HUES48 (cell line): ENCODE results near the gene ERMAP.

Experiments used
- H3K27ac ChIP-seq: one replicate; pipeline ENCODE4 v1.7.0; 2013; ENCODE audit warnings: low read depth, low read length, inconsistent platforms
- H3K27me3 ChIP-seq: 2 replicates; pipeline ENCODE4 v1.6.1; 2013; ENCODE audit warnings: mild to moderate bottlenecking, low read length; ENCODE audit not compliant: control insufficient read depth, insufficient read depth
- H3K36me3 ChIP-seq: 2 replicates; pipeline ENCODE4 v1.6.1; 2013; ENCODE audit warnings: low read length; ENCODE audit not compliant: control insufficient read depth, insufficient read depth
- H3K4me1 ChIP-seq: 2 replicates; pipeline ENCODE4 v1.6.1; 2013; ENCODE audit warnings: mild to moderate bottlenecking, low read length; ENCODE audit not compliant: control insufficient read depth, insufficient read depth
- H3K4me3 ChIP-seq: 2 replicates; pipeline ENCODE4 v1.5.1; 2013; ENCODE audit warnings: mild to moderate bottlenecking, low read depth, low read length
- H3K9ac ChIP-seq: 2 replicates; pipeline ENCODE4 v1.6.1; 2013; ENCODE audit warnings: mild to moderate bottlenecking, low read depth, low read length, moderate library complexity
- H3K9me3 ChIP-seq: 2 replicates; pipeline ENCODE4 v1.6.1; 2013; ENCODE audit warnings: low read length; ENCODE audit not compliant: control insufficient read depth, insufficient read depth

The ERMAP gene

GRCh38 chr1:42845193-42845592, 28.3 kb downstream of the ERMAP start:
- no peak overlapping the region for H3K9ac ChIP-seq
- H3K36me3 ChIP-seq, result peaks cover 15% of the 10 kb centered on the region
- H3K4me1 ChIP-seq, result peaks cover 15% of the 10 kb centered on the region
- H3K9me3 ChIP-seq, result no peaks in the 10 kb centered on the region
- no peak overlapping the region for H3K27ac ChIP-seq
- H3K4me3 ChIP-seq, result peak overlapping the region; percentile 75
- no peaks in the 10 kb centered on the region for H3K27me3 ChIP-seq

DNA sequence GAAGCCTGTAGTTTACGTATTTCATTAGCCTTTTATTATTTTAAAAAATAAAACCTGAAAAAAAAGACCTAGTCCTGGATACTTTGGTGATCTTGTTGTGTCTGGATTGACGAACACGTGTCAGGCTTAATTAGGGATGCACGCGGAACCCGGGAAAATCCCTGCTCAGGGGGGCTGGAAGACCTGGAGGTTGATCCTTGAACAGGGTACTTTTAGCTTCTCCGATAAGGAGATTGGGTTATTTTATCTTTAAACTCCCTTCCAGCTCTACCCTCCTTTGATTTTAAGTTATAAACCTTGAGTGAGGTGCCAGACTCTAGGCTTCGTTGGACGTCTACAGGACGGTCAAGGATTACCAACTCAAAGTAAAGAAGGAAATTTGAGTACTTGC, 28.9 kb downstream of the ERMAP start:
- Histone ChIP-seq H3K9ac (peak overlapping the region; percentile 57), H3K4me3 (peak overlapping the region; percentile 75), H3K27ac (no peak overlapping the region), H3K9me3 (no peaks in the 10 kb centered on the region), H3K4me1 (peaks cover 15% of the 10 kb centered on the region), H3K27me3 (no peaks in the 10 kb centered on the region), H3K36me3 (peaks cover 22% of the 10 kb centered on the region)

DNA sequence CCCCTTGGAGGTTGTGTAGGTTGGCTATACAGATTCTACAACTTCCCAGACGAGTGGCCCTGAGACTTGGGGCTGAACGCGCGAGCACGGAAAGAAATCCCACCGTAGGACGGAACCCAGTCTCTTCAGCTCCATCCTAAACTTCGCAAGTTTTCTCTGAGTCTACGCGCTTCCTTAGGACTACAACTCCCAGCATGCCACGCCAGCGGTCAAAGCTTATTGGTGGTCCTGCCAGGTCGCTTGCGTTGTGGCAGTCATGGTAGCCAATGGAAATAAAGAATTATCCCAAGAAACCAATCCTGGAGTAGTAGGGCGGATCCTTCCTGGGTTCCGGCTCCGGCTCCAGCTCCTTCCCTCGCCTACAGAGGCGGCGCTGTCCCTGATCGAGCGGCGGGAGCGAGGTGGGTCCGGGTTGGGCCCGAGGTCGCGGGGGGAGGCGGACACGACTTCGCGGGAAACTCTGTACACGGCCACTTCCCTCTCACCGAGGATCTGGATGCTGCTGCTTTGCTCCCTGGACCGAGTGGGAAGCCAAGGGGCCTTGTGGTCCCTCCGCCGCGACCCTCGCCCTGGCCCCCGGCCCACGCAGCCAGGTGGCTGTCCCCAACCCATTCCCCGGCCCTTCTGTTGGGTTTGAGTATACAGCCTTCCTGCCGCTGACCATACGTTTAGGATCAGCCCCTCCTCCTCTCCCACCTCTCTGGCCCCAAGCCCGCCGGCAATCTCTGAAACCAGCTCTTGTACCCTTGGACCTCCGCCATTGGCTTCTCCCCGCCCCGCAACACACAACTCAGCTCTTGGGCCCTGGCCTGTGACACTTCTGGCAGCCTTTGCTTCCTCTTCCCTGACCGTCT, 29.6 kb downstream of the ERMAP start, which contains the start of gene ZNF691:
ZNF691 (plus strand) TSS at position 357 of the 854 bp plus-strand sequence. CDS start 3,046 bp downstream, outside the sequence.
- Histone ChIP-seq H3K9me3 (no peaks in the 10 kb centered on the region), H3K9ac (peak within 1 kb of the TSS; percentile 65), H3K27ac (no peak within 1 kb of the TSS), H3K4me3 (peak within 1 kb of the TSS; percentile 75), H3K36me3 (peaks cover 28% of the 10 kb centered on the region), H3K27me3 (no peaks in the 10 kb centered on the region), H3K4me1 (peaks cover 15% of the 10 kb centered on the region)

DNA sequence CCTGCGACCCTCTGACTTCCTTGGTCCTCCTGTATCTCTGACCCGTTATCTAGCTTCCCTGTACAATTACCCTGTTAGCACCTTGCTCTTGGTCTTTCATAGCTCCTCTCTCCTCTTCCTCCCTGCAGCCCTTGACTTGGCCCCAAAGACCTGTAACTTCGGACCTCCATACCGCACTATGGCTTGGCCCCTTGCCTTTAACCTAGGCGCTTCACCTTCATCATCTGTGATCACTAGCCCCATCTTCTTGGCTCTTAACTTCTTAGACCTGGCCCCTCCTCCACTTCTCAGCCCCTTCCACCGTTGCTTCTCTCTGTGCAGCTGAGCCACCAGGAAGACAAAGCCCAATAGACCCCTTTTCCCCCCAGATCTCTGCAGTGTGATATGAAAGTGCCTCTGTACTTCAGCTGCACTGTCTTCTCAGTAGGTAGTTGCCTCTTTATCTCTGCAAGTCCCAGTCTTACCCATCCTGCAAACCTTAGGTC, 30.2 kb downstream of the ERMAP start:
- Histone ChIP-seq H3K4me3 (peak overlapping the region; percentile 75), H3K27me3 (no peaks in the 10 kb centered on the region), H3K4me1 (peaks cover 15% of the 10 kb centered on the region), H3K9ac (peak overlapping the region; percentile 65), H3K36me3 (peaks cover 35% of the 10 kb centered on the region), H3K27ac (no peak overlapping the region), H3K9me3 (no peaks in the 10 kb centered on the region)

GRCh38 chr1:42847721-42848460, 31.0 kb downstream of the ERMAP start:
- H3K4me1 ChIP-seq, result peaks cover 15% of the 10 kb centered on the region
- H3K27ac ChIP-seq, result no peak overlapping the region
- peaks cover 42% of the 10 kb centered on the region for H3K36me3 ChIP-seq
- H3K9me3 ChIP-seq, result no peaks in the 10 kb centered on the region
- no peaks in the 10 kb centered on the region for H3K27me3 ChIP-seq
- H3K9ac ChIP-seq, result 0 out of 2 replicates have a peak overlapping the region, but pooled peaks have one; percentile 7
- peak overlapping the region; percentile 75 for H3K4me3 ChIP-seq

DNA sequence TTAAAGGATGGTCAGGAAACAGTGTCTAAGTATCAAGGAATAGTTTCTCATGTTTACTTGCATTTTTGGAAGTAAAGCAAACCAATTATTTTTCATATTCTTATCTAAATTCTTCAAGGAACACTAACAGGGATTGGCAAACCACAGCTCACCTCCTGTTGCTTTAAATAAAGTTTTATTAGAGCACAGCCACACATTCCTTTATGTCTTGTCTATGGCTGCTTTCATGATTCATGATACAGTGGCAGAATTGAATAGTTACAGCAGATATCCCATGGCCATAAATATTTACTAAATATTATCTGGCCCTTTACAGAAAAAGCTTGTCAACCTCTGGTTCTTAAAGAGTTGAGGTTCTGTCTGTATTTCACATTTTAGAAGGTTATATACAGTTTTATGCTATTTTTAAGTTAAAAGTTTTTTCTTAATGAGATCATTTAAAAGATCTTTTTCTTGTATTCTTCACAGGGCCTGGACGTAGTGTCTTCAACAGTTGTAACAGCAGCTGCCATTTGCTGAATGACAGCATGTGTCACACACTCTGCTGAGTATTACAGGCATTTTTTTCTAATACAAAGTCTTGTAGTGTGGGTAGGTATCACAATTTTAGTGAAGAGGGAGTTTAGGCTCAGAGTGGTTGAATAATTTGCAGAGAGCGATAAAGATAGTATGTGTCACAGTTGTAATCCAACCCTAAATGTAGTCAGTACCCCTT, 32.1 kb downstream of the ERMAP start:
- Histone ChIP-seq H3K4me3 (no peak overlapping the region), H3K9me3 (no peaks in the 10 kb centered on the region), H3K9ac (no peak overlapping the region), H3K4me1 (peaks cover 15% of the 10 kb centered on the region), H3K27me3 (no peaks in the 10 kb centered on the region), H3K27ac (no peak overlapping the region), H3K36me3 (peaks cover 47% of the 10 kb centered on the region)

DNA sequence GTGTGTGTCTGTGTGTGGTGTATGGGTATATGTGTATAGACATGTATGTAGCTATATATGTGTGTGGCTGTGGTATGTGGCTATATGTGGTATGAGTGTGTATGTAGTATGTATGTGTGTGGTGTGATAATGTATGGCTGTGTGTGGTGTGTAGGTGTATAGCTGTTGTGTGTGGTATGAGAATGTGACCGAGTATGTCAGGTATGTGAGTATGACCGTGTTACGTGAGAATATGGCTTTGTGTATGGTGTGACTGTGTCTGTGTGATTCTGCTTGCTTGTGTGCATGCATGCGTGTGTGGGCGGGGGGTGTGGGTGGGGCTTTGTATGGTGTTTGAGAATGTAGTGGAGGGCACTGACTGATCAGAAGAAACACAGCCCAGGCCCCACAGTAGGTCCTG, 33.0 kb downstream of the ERMAP start:
- no peaks in the 10 kb centered on the region for H3K27me3 ChIP-seq
- peaks cover 47% of the 10 kb centered on the region for H3K36me3 ChIP-seq
- H3K9me3 ChIP-seq, result no peaks in the 10 kb centered on the region
- H3K27ac ChIP-seq, result no peak overlapping the region
- H3K4me3 ChIP-seq, result no peak overlapping the region
- no peak overlapping the region for H3K9ac ChIP-seq
- peaks cover 15% of the 10 kb centered on the region for H3K4me1 ChIP-seq

GRCh38 chr1:42851420-42851819, 34.5 kb downstream of the ERMAP start:
- peaks cover 12% of the 10 kb centered on the region for H3K4me1 ChIP-seq

DNA sequence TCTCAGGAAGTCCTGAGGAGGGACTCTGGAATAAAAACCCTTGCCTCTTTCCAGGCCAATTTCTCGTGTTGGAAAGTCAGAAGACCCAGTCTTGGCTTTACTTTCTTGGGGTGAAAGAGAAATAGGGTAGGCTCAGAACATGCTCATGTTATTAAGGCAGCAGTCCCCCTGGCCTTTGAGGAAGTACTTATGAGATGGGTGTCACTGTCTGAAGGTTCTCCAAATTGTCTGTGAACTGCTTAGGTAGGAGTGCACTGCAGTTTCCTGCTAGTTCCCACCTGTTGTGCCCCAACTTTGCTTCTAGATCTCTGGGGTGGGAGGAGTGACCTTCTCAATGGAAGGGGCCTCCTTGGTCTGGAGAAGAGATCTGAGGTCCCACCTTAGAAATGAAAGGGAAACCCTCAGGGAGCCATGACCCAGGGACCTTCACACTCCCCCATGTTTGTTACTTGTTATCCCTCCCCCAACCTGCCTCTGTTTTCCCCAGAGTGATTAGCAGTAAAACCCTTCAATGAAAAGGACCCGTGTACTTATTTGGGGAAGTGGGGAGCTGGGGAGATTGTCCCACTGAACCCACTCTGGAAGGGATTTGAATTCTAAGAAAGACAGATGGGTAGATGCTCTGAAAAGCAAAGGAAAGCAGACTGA, 35.2 kb downstream of the ERMAP start:
- H3K4me1 ChIP-seq, result peaks cover 12% of the 10 kb centered on the region
- H3K27ac ChIP-seq, result no peak overlapping the region
- no peak overlapping the region for H3K9ac ChIP-seq
- H3K36me3 ChIP-seq, result peaks cover 47% of the 10 kb centered on the region
- H3K4me3 ChIP-seq, result no peak overlapping the region
- no peaks in the 10 kb centered on the region for H3K27me3 ChIP-seq
- H3K9me3 ChIP-seq, result no peaks in the 10 kb centered on the region

More at GRCh38 chr1:42851420-42851819, 34.5 kb downstream of the ERMAP start:
- Histone ChIP-seq H3K4me3 (no peak overlapping the region), H3K27ac (no peak overlapping the region), H3K27me3 (no peaks in the 10 kb centered on the region), H3K36me3 (peaks cover 47% of the 10 kb centered on the region), H3K9me3 (no peaks in the 10 kb centered on the region), H3K9ac (no peak overlapping the region)

DNA sequence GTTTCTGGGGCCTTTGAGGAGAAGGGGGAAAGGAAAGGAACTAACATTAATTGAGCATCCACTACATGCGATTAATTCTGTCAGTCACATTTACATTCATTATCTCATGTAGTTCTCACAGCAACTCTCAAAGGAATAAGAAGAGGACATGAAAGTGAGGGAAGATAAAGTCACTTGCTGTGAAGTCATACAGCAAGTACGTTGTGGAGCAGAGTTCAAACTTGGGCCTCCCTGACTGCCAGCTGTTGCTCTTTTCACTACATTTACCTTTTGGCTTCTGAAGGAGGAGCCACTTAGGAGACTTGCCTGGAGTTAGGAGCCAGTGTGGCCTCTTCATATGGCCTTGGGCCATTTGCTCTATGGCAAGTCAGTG, 35.7 kb downstream of the ERMAP start:
- H3K4me3 ChIP-seq, result no peak overlapping the region
- no peaks in the 10 kb centered on the region for H3K9me3 ChIP-seq
- H3K9ac ChIP-seq, result no peak overlapping the region
- peaks cover 6% of the 10 kb centered on the region for H3K4me1 ChIP-seq
- no peak overlapping the region for H3K27ac ChIP-seq
- no peaks in the 10 kb centered on the region for H3K27me3 ChIP-seq
- H3K36me3 ChIP-seq, result peaks cover 47% of the 10 kb centered on the region
